Activated CD8-positive, alpha-beta T cell treated with anti-CD3 and anti-CD28 coated beads for 36 hours (primary cell): Measurements from ENCODE around the gene MGMT. TPM values are rescaled to one million over a fixed set of nuclear protein-coding genes. Genes with fewer than 3 reads are reported as not detected.

ENCODE experiments used
- ATAC-seq: fragments of 200-7000 bp; cut with Tn5 transposase; one replicate; pipeline ENCODE4 v1.10.0; 2021; ENCODE audit warnings: mild to moderate bottlenecking, moderate library complexity
- CTCF ChIA-PET: fragments of 350-600 bp; sonication (Branson Sonifier 250); formaldehyde crosslinking; loops from one replicate; lab custom pipeline; 2021; ENCODE audit warnings: antibody characterized with exemption; lab: Charles Lee
- POLR2A ChIA-PET: fragments of 350-600 bp; sonication (Branson Sonifier 250); formaldehyde crosslinking; loops from one replicate; lab custom pipeline; 2021; ENCODE audit warnings: antibody characterized with exemption; lab: Charles Lee
- DNase-seq: peaks from one replicate; pipeline ENCODE4 v3.0.0-alpha.2; 2020
- H3K27ac Mint-ChIP-seq: one replicate; pipeline ENCODE4 v1.8.0; 2021; ENCODE audit warnings: mild to moderate bottlenecking, mixed read lengths
- H3K27me3 Mint-ChIP-seq: one replicate; pipeline ENCODE4 v1.8.0; 2021; ENCODE audit warnings: mixed read lengths
- H3K36me3 Mint-ChIP-seq: one replicate; pipeline ENCODE4 v1.8.0; 2021; ENCODE audit warnings: low read depth, mixed read lengths
- H3K4me1 Mint-ChIP-seq: one replicate; pipeline ENCODE4 v1.8.0; 2021; ENCODE audit warnings: low read depth, mixed read lengths
- H3K4me3 Mint-ChIP-seq: one replicate; pipeline ENCODE4 v1.8.0; 2021; ENCODE audit warnings: mild to moderate bottlenecking, moderate library complexity, mixed read lengths
- H3K9me3 Mint-ChIP-seq: one replicate; pipeline ENCODE4 v1.8.0; 2021; ENCODE audit warnings: mixed read lengths
- CTCF ChIP-seq: fragments of 200-600 bp; IDR thresholded peaks from one replicate; pipeline ENCODE4 v1.8.0; 2022; ENCODE audit warnings: antibody characterized with exemption, mild to moderate bottlenecking
- intact Hi-C: fragments of 100-400 bp; cut with micrococcal nuclease; formaldehyde crosslinking; loops from one replicate; pipeline ENCODE4 v1.10.0; 2022
- total RNA-seq, 2 experiments: library from RNA; stranded (reverse); gene quantifications; one replicate each; pipeline ENCODE4 v1.2.3, GENCODE V29; 2021

MGMT gene
- total RNA-seq, 2 experiments from 2014 or later, result 16.2 to 17.0 TPM

DNA sequence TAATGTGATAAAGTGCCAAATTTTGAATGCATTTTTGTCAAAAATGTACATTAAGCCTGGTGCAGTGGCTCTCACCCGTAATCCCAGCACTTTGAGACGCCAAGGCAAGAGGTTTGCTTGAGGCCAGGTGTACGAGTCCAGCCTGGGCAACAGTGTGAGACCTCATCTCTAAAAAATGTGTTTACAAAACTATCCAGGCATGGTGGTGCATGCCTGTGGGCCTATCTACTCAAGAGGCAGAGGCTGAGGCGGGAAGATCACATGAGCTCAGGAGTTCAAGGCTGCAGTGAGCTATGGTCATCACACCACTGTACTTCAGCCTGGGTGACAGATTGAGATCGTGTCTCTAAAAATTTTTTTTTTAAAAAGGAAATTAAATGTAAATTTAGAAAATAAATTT, 18.5 kb upstream of the MGMT start:
- no peak overlapping the region for H3K4me3 Mint-ChIP-seq
- no peaks in the 10 kb centered on the region for H3K36me3 Mint-ChIP-seq
- no peak overlapping the region for H3K27ac Mint-ChIP-seq
- H3K4me1 Mint-ChIP-seq, result no peaks in the 10 kb centered on the region
- H3K9me3 Mint-ChIP-seq, result no peaks in the 10 kb centered on the region
- ATAC-seq (no peak), DNase-seq (no peak)
- TF ChIP-seq CTCF, result no peak
- CTCF ChIA-PET, result no interaction called here
- intact Hi-C loops, result no loop called here
- peaks cover 5% of the 10 kb centered on the region for H3K27me3 Mint-ChIP-seq
- POLR2A ChIA-PET, result no interaction called here

DNA sequence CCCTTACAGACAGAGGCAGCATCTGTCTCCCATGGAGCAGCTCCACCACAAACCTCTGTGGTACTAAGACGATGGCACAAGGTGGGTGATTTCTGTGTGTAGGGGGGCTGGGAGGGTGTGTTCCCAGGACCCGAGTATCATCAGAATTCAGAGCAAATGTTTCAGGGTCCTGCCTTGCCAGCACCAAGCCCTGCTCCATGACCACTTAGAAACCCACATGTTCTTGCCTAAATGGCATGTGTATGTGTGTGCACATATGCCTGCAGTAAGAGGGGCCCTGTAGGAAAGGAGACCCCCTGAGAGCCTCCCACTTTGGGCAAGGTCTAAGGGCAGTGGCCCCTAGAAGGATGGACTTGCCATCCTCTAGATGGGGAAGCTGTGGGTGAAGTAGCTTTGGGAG, 17.1 kb upstream of the MGMT start:
- peaks cover 5% of the 10 kb centered on the region for H3K27me3 Mint-ChIP-seq
- no peaks in the 10 kb centered on the region for H3K4me1 Mint-ChIP-seq
- no peak for DNase-seq
- no peak for ATAC-seq
- no peaks in the 10 kb centered on the region for H3K36me3 Mint-ChIP-seq
- no peak for TF ChIP-seq CTCF
- intact Hi-C loops, result no loop called here
- H3K4me3 Mint-ChIP-seq, result no peak overlapping the region
- ChIA-PET CTCF (no interaction called here), POLR2A (no interaction called here)
- no peak overlapping the region for H3K27ac Mint-ChIP-seq
- no peaks in the 10 kb centered on the region for H3K9me3 Mint-ChIP-seq

DNA sequence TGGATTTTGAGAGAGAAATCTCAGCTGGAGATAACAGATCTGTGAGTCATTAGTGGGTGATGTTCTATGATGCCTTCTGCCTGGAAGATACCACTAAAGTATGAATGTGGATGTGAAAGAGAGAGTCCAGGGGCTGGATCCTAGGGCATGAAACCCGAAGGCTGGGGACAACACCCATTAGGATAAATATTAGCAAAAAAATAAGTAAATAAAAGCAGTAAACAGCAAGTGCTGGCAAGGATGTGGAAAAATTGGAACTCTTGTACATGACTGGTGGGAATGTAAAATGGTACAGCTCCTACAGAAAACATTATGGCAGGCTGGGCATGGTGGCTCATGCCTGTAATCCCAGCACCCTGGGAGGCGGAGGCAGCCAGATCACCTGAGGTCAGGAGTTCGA, 16.6 kb upstream of the MGMT start:
- Mint-ChIP-seq H3K4me3 (no peak overlapping the region), H3K27me3 (peaks cover 5% of the 10 kb centered on the region), H3K36me3 (no peaks in the 10 kb centered on the region), H3K27ac (no peak overlapping the region), H3K4me1 (no peaks in the 10 kb centered on the region), H3K9me3 (no peaks in the 10 kb centered on the region)
- TF ChIP-seq CTCF, result no peak
- ATAC-seq (no peak), DNase-seq (no peak)
- POLR2A ChIA-PET, result no interaction called here
- intact Hi-C loops, result no loop called here
- CTCF ChIA-PET, result no interaction called here

GRCh38 chr10:129455625-129456024, 11.4 kb upstream of the MGMT start:
- Mint-ChIP-seq H3K9me3 (no peaks in the 10 kb centered on the region), H3K4me3 (no peak overlapping the region), H3K27me3 (peaks cover 16% of the 10 kb centered on the region), H3K4me1 (no peaks in the 10 kb centered on the region), H3K27ac (no peak overlapping the region), H3K36me3 (no peaks in the 10 kb centered on the region)
- DNase-seq (no peak), ATAC-seq (no peak)
- ChIA-PET CTCF (no interaction called here), POLR2A (no interaction called here)
- TF ChIP-seq CTCF, result no peak
- intact Hi-C loops, result no loop called here

GRCh38 chr10:129459762-129460539, 7.1 kb upstream of the MGMT start:
- no peaks in the 10 kb centered on the region for H3K9me3 Mint-ChIP-seq
- peaks cover 15% of the 10 kb centered on the region for H3K27me3 Mint-ChIP-seq
- ATAC-seq (no peak), DNase-seq (no peak)
- H3K4me3 Mint-ChIP-seq, result no peak overlapping the region
- no peak overlapping the region for H3K27ac Mint-ChIP-seq
- CTCF ChIA-PET, result no interaction called here
- POLR2A ChIA-PET, result no interaction called here
- no peak for TF ChIP-seq CTCF
- no peaks in the 10 kb centered on the region for H3K4me1 Mint-ChIP-seq
- intact Hi-C loops, result no loop called here
- no peaks in the 10 kb centered on the region for H3K36me3 Mint-ChIP-seq
